Stimulated activated CD4-positive, alpha-beta T cell treated with anti-CD3 and anti-CD28 coated beads, Interleukin-1b, Interleukin-23, amount 100 ng/mL, for 4 hours (primary cell): Measurements from ENCODE around the gene ASAP2.
A peak's percentile ranks its signal among the peaks of the same experiment; 100 is the strongest.

ENCODE experiments used
- DNase-seq, 2 donors: peaks; one replicate each; pipeline ENCODE4 v3.0.0-alpha.2; 2020; ENCODE audit warnings: low read depth in 2 of 2

ASAP2 gene

GRCh38 chr2:9401646-9402371 is 195.2 kb downstream of the ASAP2 start:
- DNase-seq: no peak

- no peak for DNase-seq
These were observed 197.3 kb downstream of the ASAP2 start for GRCh38 chr2:9403924-9404323.

GRCh38 chr2:9404451-9404850 is 197.8 kb downstream of the ASAP2 start:
- DNase-seq: no peak

GRCh38 chr2:9405636-9406035 is 199.0 kb downstream of the ASAP2 start:
- no peak for DNase-seq

- no peak for DNase-seq
These were observed 200.1 kb downstream of the ASAP2 start for GRCh38 chr2:9406529-9407362.

- no peak for DNase-seq
These were observed 200.8 kb downstream of the ASAP2 start for GRCh38 chr2:9407363-9407811.

- DNase-seq: no peak
These were observed 202.1 kb downstream of the ASAP2 start for GRCh38 chr2:9408641-9409151.

- no peak for DNase-seq
These were observed 203.5 kb downstream of the ASAP2 start for GRCh38 chr2:9410108-9410507.

- no peak for DNase-seq
These were observed 206.2 kb downstream of the ASAP2 start for GRCh38 chr2:9412781-9413180.

GRCh38 chr2:9415516-9416169 is 209.0 kb downstream of the ASAP2 start:
- no peak for DNase-seq

- no peak for DNase-seq
These were observed 209.8 kb downstream of the ASAP2 start for GRCh38 chr2:9416267-9416961.

- no peak for DNase-seq
These were observed 210.3 kb downstream of the ASAP2 start for GRCh38 chr2:9416962-9417316.

- no peak for DNase-seq
These were observed 211.1 kb downstream of the ASAP2 start for GRCh38 chr2:9417725-9418124.

- no peak for DNase-seq
These were observed 212.1 kb downstream of the ASAP2 start for GRCh38 chr2:9418746-9419145.

- no peak for DNase-seq
These were observed 212.9 kb downstream of the ASAP2 start for GRCh38 chr2:9419541-9419940.

- DNase-seq: no peak
These were observed 213.9 kb downstream of the ASAP2 start for GRCh38 chr2:9420495-9420894.

- DNase-seq: peak; percentile 29 to 30
These were observed 215.9 kb downstream of the ASAP2 start for GRCh38 chr2:9422321-9423099.

- DNase-seq: peak; percentile 94
These were observed 216.7 kb downstream of the ASAP2 start, which contains the start of the genes CPSF3 and ITGB1BP1 for GRCh38 chr2:9423100-9423921. Gene CPSF3, plus strand, starts transcription at chr2:9423654. Its CDS starts 120 bp downstream, at chr2:9423774. Gene ITGB1BP1, minus strand, starts transcription at chr2:9423528. Its CDS starts 4,831 bp downstream, at chr2:9418697.

- no peak for DNase-seq
These were observed 217.3 kb downstream of the ASAP2 start for GRCh38 chr2:9423922-9424272.
